Right lobe of liver (tissue), 6 donors: ENCODE measurements around the gene USB1. TPM values are rescaled to one million over a fixed set of nuclear protein-coding genes. Genes with fewer than 3 reads are reported as not detected.

Source experiments
- ATAC-seq, 4 donors: fragments of 200-7000 bp; cut with Tn5 transposase; one replicate each; pipeline ENCODE4 v1.9.1; 2020; ENCODE audit warnings: mild to moderate bottlenecking in 4 of 4, moderate library complexity in 4 of 4
- DNase-seq, 3 donors: peaks; one replicate each; pipeline ENCODE4 v3.0.0-alpha.2; 2020
- H3K27ac ChIP-seq, 3 donors: fragments of 200-600 bp; one replicate each; pipeline ENCODE4 v1.8.0; 2022
- H3K27me3 ChIP-seq, 2 donors: fragments of 200-600 bp; one replicate each; pipeline ENCODE4 v1.8.0; 2022
- H3K36me3 ChIP-seq, 4 donors: fragments of 200-600 bp; sonication (generic) in 1 of 4; one replicate each; pipeline versions ENCODE4 v1.5.1 to v1.8.0; 2017 to 2022; ENCODE audit warnings: control low read depth in 1 of 4
- H3K4me1 ChIP-seq, 4 donors: fragments of 200-600 bp; sonication (generic) in 1 of 4; one replicate each; pipeline versions ENCODE4 v1.5.1 to v1.8.0; 2017 to 2022; ENCODE audit warnings: control low read depth in 1 of 4
- H3K4me3 ChIP-seq, 3 donors: fragments of 200-600 bp; one replicate each; pipeline ENCODE4 v1.8.0; 2022
- H3K9me3 ChIP-seq, 4 donors: fragments of 200-600 bp; sonication (generic) in 1 of 4; one replicate each; pipeline versions ENCODE4 v1.5.1 to v1.8.0; 2017 to 2022; ENCODE audit warnings: control low read depth in 1 of 4
- POLR2A ChIP-seq: fragments of 450-650 bp; IDR thresholded peaks from one replicate; pipeline ENCODE4 v1.6.1; 2017; ENCODE audit warnings: antibody characterized with exemption, mild to moderate bottlenecking
- WGBS: methylation state at CpG from one replicate; pipeline ENCODE4 v1.1.6; 2018; ENCODE audit warnings: low coverage, low lambda C conversion rate; ENCODE audit not compliant: insufficient coverage; ENCODE audit errors: missing lambda C conversion rate; 5-methylcytosine and 5-hydroxymethylcytosine counted together
- intact Hi-C, 2 donors: fragments of 100-400 bp; cut with DNase I; formaldehyde crosslinking; loops; one replicate each; pipeline versions ENCODE4 v1.11.2 to v1.14.1; 2022
- total RNA-seq, 6 experiments: library from RNA; depleted of rRNA in 2 of 6; stranded (reverse); fragments of >200 nt in 2 of 6; fragmentation: NEBNext Ultra II Directional in 3 of 6; extraction: Animal tissue kit (Norgen Biotek cat#: 25700) in 3 of 6; gene quantifications; one replicate each; pipeline versions ENCODE4 v1.1.0 to v1.2.4, GENCODE V29; 2016 to 2023
- TF ChIP-seq, protein P1 (sequence below), 4 donors: fragments of 200-600 bp in 3 of 4; fragments of 450-650 bp in 1 of 4; IDR thresholded peaks; one replicate each; pipeline versions ENCODE4 v1.5.1 to v1.8.0; 2016 to 2022; ENCODE audit warnings: antibody characterized with exemption in 4 of 4, mild to moderate bottlenecking in 2 of 4
- donor health status: DM: no; HTN: yes; CAD: no.
- donor health status: DM: no; HTN: no; CAD: no.
- donor health status: DM: no; HTN: no; CAD: no.
- donor health status: DM: no; HTN: yes; CAD: no.
- donor health status: DM: no; HTN: yes; CAD: no.

Gene USB1
- total RNA-seq, 6 experiments from 2014 or later = 20.6 to 63.3 (median 25.9) TPM

DNA sequence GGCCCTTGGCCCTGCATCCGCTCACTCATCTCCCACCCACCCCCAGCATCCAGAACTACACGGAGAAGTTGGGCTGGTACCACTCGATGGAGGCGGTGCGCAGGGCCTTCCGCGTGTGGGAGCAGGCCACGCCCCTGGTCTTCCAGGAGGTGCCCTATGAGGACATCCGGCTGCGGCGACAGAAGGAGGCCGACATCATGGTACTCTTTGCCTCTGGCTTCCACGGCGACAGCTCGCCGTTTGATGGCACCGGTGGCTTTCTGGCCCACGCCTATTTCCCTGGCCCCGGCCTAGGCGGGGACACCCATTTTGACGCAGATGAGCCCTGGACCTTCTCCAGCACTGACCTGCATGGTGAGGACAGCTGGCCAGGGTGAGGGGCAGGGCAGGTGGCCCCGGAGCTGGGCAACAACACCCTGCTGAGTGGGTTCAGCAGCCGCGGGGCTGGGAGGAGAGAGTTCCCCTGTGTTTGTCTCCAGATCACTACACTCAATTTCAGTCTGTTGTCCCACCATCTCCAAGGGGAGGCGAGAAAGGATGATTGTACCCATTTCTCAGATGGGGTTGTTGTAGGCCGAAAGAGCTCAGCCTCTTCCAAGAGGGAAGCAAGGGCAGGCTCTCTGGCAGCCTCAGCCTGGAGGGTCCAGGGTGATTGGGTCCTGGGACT is 38.8 kb downstream of the USB1 start:
- Histone ChIP-seq H3K27me3 (no peaks in the 10 kb centered on the region), H3K27ac (no peak overlapping the region), H3K4me3 (no peak overlapping the region), H3K36me3 (peaks cover 0 to 60% (median 24%) of the 10 kb centered on the region in 4 donors), H3K9me3 (no peaks in the 10 kb centered on the region), H3K4me1 (no peaks in the 10 kb centered on the region)
- intact Hi-C loops = no loop called here
- ATAC-seq (no peak), DNase-seq (peak in 1 of 3 donors; percentile 8)
- 100% methylated on average over 4 of the region's 26 CpGs for WGBS
- TF ChIP-seq, protein P1, sequence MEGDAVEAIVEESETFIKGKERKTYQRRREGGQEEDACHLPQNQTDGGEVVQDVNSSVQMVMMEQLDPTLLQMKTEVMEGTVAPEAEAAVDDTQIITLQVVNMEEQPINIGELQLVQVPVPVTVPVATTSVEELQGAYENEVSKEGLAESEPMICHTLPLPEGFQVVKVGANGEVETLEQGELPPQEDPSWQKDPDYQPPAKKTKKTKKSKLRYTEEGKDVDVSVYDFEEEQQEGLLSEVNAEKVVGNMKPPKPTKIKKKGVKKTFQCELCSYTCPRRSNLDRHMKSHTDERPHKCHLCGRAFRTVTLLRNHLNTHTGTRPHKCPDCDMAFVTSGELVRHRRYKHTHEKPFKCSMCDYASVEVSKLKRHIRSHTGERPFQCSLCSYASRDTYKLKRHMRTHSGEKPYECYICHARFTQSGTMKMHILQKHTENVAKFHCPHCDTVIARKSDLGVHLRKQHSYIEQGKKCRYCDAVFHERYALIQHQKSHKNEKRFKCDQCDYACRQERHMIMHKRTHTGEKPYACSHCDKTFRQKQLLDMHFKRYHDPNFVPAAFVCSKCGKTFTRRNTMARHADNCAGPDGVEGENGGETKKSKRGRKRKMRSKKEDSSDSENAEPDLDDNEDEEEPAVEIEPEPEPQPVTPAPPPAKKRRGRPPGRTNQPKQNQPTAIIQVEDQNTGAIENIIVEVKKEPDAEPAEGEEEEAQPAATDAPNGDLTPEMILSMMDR (IDR thresholded peaks at IDR 0.05) = no peak
- TF ChIP-seq POLR2A = no peak

DNA sequence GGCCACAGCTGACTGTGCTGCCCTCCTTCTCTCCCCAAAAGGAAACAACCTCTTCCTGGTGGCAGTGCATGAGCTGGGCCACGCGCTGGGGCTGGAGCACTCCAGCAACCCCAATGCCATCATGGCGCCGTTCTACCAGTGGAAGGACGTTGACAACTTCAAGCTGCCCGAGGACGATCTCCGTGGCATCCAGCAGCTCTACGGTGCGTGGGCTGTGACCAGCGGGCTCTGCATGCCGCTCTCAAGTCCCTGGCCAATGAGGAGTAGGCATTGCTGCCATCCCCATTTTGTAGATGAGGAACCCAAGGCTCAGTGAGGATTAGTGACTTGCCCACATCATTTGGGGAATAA is 39.3 kb downstream of the USB1 start:
- H3K27me3 ChIP-seq = no peaks in the 10 kb centered on the region
- H3K27ac ChIP-seq = no peak overlapping the region
- intact Hi-C loops = no loop called here
- H3K9me3 ChIP-seq = no peaks in the 10 kb centered on the region
- WGBS = 97% methylated on average over 6 of the region's 12 CpGs
- no peaks in the 10 kb centered on the region for H3K4me1 ChIP-seq
- ATAC-seq (no peak), DNase-seq (peak in 1 of 3 donors; percentile 8)
- no peak overlapping the region for H3K4me3 ChIP-seq
- TF ChIP-seq POLR2A = no peak
- TF ChIP-seq, protein P1 (IDR thresholded peaks at IDR 0.05) = no peak
- H3K36me3 ChIP-seq = peaks cover 0 to 60% (median 24%) of the 10 kb centered on the region in 4 donors

DNA sequence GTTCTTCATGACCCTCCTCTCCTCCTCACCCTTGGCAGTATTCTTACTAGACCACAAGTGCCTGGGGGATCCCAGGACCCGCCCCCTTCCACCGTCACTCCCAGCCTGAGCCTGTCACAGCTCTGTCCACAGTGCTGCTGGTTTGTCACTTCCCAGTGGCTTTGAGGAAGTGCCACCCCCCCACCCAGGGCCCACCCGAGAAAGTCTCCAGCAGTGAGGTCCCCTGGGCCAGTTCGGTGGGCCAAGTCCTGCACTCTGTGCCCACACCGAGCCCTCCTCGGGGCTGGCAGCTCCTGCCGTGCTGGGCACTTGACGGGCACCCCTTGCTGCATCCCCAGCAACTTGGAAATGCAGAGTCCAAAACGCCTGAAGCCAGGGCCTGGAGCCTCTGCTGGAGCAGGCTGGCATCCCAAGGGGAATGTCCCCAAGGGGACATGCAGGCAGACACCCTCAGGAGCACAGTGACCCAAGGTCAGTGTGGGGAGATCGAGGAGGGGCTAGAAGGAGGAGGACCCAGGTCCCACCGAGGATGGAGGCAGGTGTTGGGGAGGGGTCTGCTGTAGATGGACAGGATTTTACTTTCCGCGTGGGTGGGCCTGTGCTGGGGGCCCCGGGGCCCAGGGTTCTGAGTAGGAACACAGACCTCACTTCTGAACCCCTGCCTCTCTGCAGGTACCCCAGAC is 39.9 kb downstream of the USB1 start:
- Histone ChIP-seq H3K4me1 (no peaks in the 10 kb centered on the region), H3K4me3 (no peak overlapping the region), H3K27ac (no peak overlapping the region), H3K36me3 (peaks cover 0 to 60% (median 24%) of the 10 kb centered on the region in 4 donors), H3K9me3 (no peaks in the 10 kb centered on the region), H3K27me3 (no peaks in the 10 kb centered on the region)
- DNase-seq (peak in 1 of 3 donors; percentile 10), ATAC-seq (no peak)
- TF ChIP-seq, protein P1 (IDR thresholded peaks at IDR 0.05) = no peak
- no peak for TF ChIP-seq POLR2A
- 80% methylated on average over 1 of the region's 14 CpGs for WGBS
- intact Hi-C loops = no loop called here

DNA sequence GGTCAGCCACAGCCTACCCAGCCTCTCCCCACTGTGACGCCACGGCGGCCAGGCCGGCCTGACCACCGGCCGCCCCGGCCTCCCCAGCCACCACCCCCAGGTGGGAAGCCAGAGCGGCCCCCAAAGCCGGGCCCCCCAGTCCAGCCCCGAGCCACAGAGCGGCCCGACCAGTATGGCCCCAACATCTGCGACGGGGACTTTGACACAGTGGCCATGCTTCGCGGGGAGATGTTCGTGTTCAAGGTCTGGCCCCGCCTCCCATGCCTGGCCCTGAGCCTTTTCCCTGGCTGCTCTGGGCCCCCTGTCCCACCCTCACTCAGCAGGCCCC is 40.4 kb downstream of the USB1 start:
- Histone ChIP-seq H3K36me3 (peaks cover 0 to 60% (median 24%) of the 10 kb centered on the region in 4 donors), H3K27me3 (no peaks in the 10 kb centered on the region), H3K4me1 (no peaks in the 10 kb centered on the region), H3K4me3 (no peak overlapping the region), H3K9me3 (no peaks in the 10 kb centered on the region), H3K27ac (no peak overlapping the region)
- 60% methylated on average over 3 of the region's 18 CpGs for WGBS
- ATAC-seq (no peak), DNase-seq (peak in 1 of 3 donors; percentile 16)
- TF ChIP-seq, protein P1 (IDR thresholded peaks at IDR 0.05) = no peak
- no peak for TF ChIP-seq POLR2A
- intact Hi-C loops = no loop called here
